Natural killer cell (primary cell): Measurements from ENCODE around the gene CEP44. TPM values are rescaled to one million over a fixed set of nuclear protein-coding genes. Genes with fewer than 3 reads are reported as not detected.

Experiments
- ATAC-seq, 3 donors: fragments of 150-1000 bp in 2 of 3; fragments of 200-7000 bp in 1 of 3; cut with Tn5 transposase; 1 replicate in 1 of 3; 2 replicates in 2 of 3; pipeline ENCODE4 v1.10.0; 2021; ENCODE audit warnings: mild to moderate bottlenecking in 2 of 3, moderate library complexity in 2 of 3
- DNase-seq, 2 donors: peaks; one replicate each; pipeline versions ENCODE4 v3.0.0 to v3.0.0-alpha.2; 2013 to 2021; ENCODE audit warnings: mixed read lengths in 1 of 2
- H3K27ac ChIP-seq: one replicate; pipeline ENCODE4 v1.5.1; 2013; ENCODE audit warnings: mild to moderate bottlenecking, low read length
- H3K27me3 ChIP-seq: one replicate; pipeline ENCODE4 v1.6.1; 2013; ENCODE audit warnings: low read length; ENCODE audit not compliant: control insufficient read depth, insufficient read depth
- H3K36me3 ChIP-seq: one replicate; pipeline ENCODE4 v1.6.1; 2013; ENCODE audit warnings: low read length; ENCODE audit not compliant: control insufficient read depth, insufficient read depth
- H3K4me1 ChIP-seq: one replicate; pipeline ENCODE4 v1.6.1; 2013; ENCODE audit warnings: low read length; ENCODE audit not compliant: control insufficient read depth, insufficient read depth
- H3K4me3 ChIP-seq: one replicate; pipeline ENCODE4 v1.5.1; 2013; ENCODE audit warnings: low read length
- H3K9me3 ChIP-seq: one replicate; pipeline ENCODE4 v1.6.1; 2013; ENCODE audit warnings: low read length; ENCODE audit not compliant: control insufficient read depth, insufficient read depth
- H3K27ac Mint-ChIP-seq, 2 donors: one replicate each; pipeline ENCODE4 v1.8.0; 2022; ENCODE audit warnings: mild to moderate bottlenecking in 2 of 2, mixed read lengths in 2 of 2, moderate library complexity in 1 of 2
- H3K27me3 Mint-ChIP-seq, 2 donors: one replicate each; pipeline ENCODE4 v1.8.0; 2022; ENCODE audit warnings: low read depth in 2 of 2, mixed read lengths in 2 of 2
- H3K36me3 Mint-ChIP-seq: one replicate; pipeline ENCODE4 v1.8.0; 2022; ENCODE audit warnings: mixed read lengths
- H3K4me1 Mint-ChIP-seq, 2 donors: one replicate each; pipeline ENCODE4 v1.8.0; 2022; ENCODE audit warnings: mixed read lengths in 2 of 2
- H3K4me3 Mint-ChIP-seq: one replicate; pipeline ENCODE4 v1.8.0; 2022; ENCODE audit warnings: mild to moderate bottlenecking, moderate library complexity, mixed read lengths
- H3K9me3 Mint-ChIP-seq, 2 donors: one replicate each; pipeline ENCODE4 v1.8.0; 2022; ENCODE audit warnings: mixed read lengths in 2 of 2
- CTCF ChIP-seq: fragments of 200-600 bp; IDR thresholded peaks from one replicate; pipeline ENCODE4 v1.8.0; 2022; ENCODE audit warnings: antibody characterized with exemption
- WGBS: methylation state at CpG from one replicate; pipeline ENCODE4 v1.1.7; 2013; ENCODE audit warnings: missing lambda C conversion rate; ENCODE audit not compliant: insufficient coverage; 5-methylcytosine and 5-hydroxymethylcytosine counted together
- intact Hi-C: fragments of 100-400 bp; cut with micrococcal nuclease; formaldehyde crosslinking; loops from one replicate; pipeline ENCODE4 v1.14.2; 2022
- total RNA-seq, 4 donors: library from RNA; stranded (reverse); fragments of 120-200 nt in 1 of 4; gene quantifications; one replicate each; pipeline versions ENCODE4 v1.2.3 to v1.2.4, GENCODE V29; 2013 to 2022

CEP44 gene
- total RNA-seq, 3 donors from 2014 or later (not counting 1 experiment from before 2014, with no cell fraction given) = 21.7 to 25.2 (median 23.4) TPM

GRCh38 chr4:174282836-174283506 lies 740 bp upstream of the CEP44 start:
- H3K27ac ChIP-seq = peak overlapping the region; percentile 94
- intact Hi-C loops = loop anchor here (2.0 to 5.0 kb wide), 3 partner anchors 239 to 1914 kb away; partner anchors contain the start of genes HMGB2, HPGD and SPATA4
- H3K36me3 ChIP-seq = no peaks in the 10 kb centered on the region
- no peaks in the 10 kb centered on the region for H3K27me3 ChIP-seq
- no peaks in the 10 kb centered on the region for H3K9me3 ChIP-seq
- Mint-ChIP-seq H3K27ac (peak overlapping the region; percentile 99), H3K27me3 (no peaks in the 10 kb centered on the region), H3K9me3 (no peaks in the 10 kb centered on the region), H3K4me1 (peaks cover 65 to 78% of the 10 kb centered on the region in 2 donors), H3K4me3 (peak overlapping the region; percentile 99), H3K36me3 (no peaks in the 10 kb centered on the region)
- DNase-seq = peak; percentile 71 to 93
- peak overlapping the region; percentile 84 for H3K4me3 ChIP-seq
- peaks cover 4% of the 10 kb centered on the region for H3K4me1 ChIP-seq
- TF ChIP-seq CTCF = no peak
- peak; percentile 94 to 99 (median 96) for ATAC-seq
- under 1% methylated on average over 22 of the region's 22 CpGs for WGBS

- ATAC-seq (no peak), DNase-seq (peak in 1 of 2 donors; percentile 14)
- Histone ChIP-seq H3K36me3 (no peaks in the 10 kb centered on the region), H3K9me3 (no peaks in the 10 kb centered on the region), H3K4me1 (peaks cover 4% of the 10 kb centered on the region), H3K4me3 (peak overlapping the region; percentile 84), H3K27me3 (no peaks in the 10 kb centered on the region), H3K27ac (peak overlapping the region; percentile 94)
- Mint-ChIP-seq H3K36me3 (no peaks in the 10 kb centered on the region), H3K27me3 (no peaks in the 10 kb centered on the region), H3K9me3 (no peaks in the 10 kb centered on the region), H3K4me1 (peaks cover 63 to 67% of the 10 kb centered on the region in 2 donors), H3K4me3 (peak overlapping the region; percentile 99), H3K27ac (peak overlapping the region; percentile 99)
- WGBS = 12% methylated on average over 4 of the region's 6 CpGs
- intact Hi-C loops = loop anchor here (5.0 kb wide), 2 partner anchors 238 to 1913 kb away; partner anchors contain the start of genes HPGD and SPATA4
- TF ChIP-seq CTCF = no peak
Observed at GRCh38 chr4:174284487-174284886, 776 bp downstream of the CEP44 start.

GRCh38 chr4:174286870-174287269 lies 3.2 kb downstream of the CEP44 start:
- no peaks in the 10 kb centered on the region for H3K27me3 Mint-ChIP-seq
- Histone ChIP-seq H3K36me3 (no peaks in the 10 kb centered on the region), H3K4me3 (no peak overlapping the region), H3K4me1 (peaks cover 4% of the 10 kb centered on the region), H3K27ac (no peak overlapping the region), H3K9me3 (peaks cover 3% of the 10 kb centered on the region), H3K27me3 (no peaks in the 10 kb centered on the region)
- H3K27ac Mint-ChIP-seq = no peak overlapping the region
- H3K4me3 Mint-ChIP-seq = no peak overlapping the region
- no peak for ATAC-seq
- no peak for DNase-seq
- TF ChIP-seq CTCF = no peak
- no peaks in the 10 kb centered on the region for H3K9me3 Mint-ChIP-seq
- 93% methylated on average over 3 of the region's 3 CpGs for WGBS
- peaks cover under 1% of the 10 kb centered on the region for H3K36me3 Mint-ChIP-seq
- intact Hi-C loops = no loop called here
- peaks cover 45 to 53% of the 10 kb centered on the region in 2 donors for H3K4me1 Mint-ChIP-seq
